NCI-H748 (cell line): ENCODE data around the gene ERP27.

ENCODE experiments used
- DNase-seq: peaks from one replicate; lab custom pipeline; 2025; ENCODE audit not compliant: unreplicated experiment; lab: John Stamatoyannopoulos, UW

The ERP27 gene

DNA sequence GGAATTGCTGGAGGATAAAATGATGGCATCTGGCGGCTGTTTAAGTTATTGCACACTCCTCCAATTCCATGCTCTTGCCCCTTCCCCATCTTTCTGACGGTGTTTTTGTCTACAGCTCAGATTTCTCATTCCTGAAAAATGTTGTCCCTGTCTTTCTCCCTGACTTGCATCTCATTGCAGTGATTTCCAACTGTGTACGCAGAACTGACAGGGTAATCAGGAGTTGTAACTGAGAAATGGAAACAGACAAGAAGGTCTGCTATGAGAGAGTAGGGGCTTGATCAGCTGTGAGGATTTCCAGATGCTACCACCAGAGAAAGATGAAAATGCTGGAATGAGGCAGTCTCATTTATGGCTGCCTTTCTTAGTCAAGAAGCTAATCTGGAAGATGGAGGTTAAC is 1.3 kb downstream of the ERP27 start:
- no peak for DNase-seq

DNA sequence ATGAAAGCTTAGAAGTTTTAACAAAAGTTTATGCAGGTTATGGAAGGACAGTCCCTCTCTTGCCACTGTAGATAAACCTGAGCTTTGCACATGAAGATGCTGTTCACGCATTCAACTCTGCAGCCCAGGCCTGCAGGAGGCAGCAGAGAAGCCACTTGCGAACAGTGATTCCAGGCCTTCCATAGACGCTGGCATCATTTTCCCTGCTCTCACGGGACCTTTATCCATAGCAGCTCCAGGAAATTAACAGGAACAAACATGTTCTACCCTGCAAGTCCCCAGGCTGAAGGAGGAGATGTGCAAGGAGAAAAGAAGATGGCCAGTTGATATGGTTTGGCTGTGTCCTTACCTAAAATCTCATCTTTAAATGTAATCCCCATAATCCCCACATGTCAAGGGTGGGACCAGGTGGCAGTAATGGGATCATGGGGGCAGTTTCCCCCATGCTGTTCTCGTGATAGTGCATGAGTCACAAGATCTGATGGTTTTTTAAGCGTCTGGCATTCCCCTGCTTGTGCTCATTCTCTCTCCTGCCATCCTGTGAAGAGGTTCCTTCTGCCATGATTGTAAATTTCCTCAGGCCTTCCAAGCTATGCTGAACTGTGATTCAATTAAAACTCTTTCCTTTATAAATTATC is 2.0 kb downstream of the ERP27 start:
- DNase-seq = no peak

DNA sequence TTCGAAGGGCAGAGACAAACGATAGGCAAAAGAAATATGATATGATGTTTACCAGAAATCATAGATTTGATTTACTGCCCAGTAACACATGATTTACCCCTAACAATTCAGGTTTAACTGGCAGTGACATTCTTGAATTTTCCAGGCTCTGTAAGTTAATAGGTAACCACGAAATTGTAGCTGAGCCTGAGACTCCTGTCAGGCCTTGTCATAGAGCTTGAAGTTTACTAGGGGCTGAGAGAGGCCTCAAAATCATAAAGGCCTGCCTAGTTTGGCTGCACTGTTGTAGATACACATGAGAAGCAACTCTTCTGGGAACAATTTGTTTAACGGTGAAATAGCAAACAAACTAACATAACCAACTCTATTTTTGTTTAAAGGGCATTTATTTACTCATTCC is 3.3 kb downstream of the ERP27 start:
- DNase-seq = no peak

DNA sequence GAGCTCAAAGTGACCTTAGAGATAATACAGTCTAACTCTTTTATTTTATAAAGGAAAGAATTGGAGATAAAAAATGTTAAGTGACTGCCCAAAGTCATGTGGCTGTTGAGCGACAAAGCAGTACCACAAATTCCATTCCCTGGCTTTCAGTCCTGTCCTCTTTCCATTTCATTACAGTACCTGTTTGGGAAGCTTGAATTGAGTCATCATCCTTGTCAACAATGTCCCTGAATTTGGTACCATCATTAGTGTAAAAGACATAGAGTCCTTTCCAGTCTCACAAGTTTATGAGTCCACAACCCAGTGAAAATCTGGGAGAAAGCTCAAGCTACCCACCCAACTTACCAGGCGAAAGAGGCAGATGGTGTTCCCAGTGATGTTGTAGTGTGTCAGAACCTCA is 3.8 kb downstream of the ERP27 start:
- no peak for DNase-seq

DNA sequence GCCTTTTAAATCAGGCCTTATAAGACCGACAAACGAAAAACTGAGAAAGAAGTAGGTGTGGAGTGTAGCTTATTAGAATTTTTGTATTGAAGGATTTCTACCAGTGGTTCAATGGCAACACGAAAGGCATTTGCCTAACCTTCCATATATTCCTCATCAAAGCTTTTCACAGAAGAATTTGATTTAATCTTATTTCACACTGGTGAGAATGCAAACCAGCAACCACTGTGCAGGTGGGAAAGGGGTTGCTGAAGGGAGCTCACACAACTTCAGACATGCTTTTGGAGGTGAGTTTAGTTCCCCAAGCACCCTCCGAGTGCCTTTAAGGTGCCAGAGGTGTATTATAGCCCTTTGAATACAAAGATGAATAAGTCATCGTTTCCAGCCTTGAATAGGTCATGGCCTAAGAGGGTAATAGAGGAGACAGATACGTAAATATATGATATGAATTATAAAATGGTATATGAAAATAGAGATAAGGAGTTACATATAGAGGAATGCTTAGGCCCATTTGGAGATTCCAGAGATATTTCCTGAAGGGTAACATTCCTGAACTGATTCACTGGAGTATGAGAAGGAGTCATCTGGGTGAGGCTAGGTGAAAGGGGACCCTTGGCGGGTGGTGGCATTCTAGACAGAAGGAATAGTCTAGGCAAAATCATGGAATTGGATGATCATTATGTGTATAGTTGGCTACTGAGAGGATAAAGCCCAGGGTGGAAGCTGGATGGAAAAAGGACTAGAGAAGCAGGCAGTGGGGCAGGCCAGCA is 6.4 kb downstream of the ERP27 start:
- DNase-seq = no peak

DNA sequence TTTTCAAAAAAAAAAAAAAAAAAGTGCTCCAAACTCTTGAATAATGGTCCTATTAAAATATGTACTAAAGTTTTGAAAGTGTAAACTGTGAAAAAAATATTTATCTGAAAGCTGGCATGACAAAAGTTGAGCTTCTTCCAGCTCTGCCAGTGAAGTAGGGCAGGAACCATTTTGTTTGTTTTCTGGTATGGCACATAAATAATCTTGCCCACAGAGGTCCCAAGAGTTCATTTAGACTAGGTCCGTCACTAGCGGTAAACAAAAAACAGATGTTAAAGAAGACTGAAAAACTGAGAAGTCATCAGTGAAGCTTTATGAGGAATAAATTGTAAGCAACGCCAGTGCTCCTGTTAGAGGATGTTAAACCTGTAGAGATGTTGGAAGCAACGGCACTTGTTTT is 7.0 kb downstream of the ERP27 start:
- DNase-seq = no peak

DNA sequence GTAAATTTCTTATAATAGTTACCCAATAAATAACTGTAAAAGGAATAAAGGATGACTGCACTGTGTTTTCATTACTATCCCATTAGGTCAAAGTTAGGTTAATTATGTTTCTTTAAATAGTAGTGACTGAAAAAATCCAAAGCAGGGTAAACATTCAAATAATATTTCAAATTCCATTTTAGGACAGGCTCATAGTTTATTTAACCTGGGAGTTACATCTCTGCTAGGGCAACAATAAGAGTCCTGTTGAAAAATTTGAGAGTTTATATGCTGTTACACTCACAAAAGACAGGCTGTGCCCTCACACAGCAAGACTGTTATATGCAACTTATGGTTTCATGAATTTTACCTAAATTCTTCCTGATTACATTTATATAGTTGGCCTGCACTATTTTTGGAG is 8.0 kb downstream of the ERP27 start:
- no peak for DNase-seq

DNA sequence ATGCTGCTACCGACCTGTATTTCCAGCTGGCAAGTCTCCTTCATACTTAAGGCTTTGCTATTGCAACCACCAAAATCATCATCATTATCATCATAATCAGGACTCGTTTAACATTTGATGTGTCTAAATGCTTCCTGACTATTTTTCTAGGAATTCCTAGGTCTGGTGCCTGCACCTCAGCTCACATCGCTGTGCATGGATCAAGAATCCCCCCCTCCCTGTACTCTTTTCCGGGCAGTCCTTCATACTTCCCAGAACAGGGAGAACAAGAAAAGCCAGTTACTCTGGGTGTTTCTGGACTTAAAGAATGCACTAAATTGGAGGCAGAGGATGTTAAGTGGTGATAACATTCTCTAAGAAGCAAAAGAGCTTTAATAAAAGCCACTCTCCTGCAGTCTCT is 9.4 kb downstream of the ERP27 start:
- DNase-seq = peak; percentile 55

DNA sequence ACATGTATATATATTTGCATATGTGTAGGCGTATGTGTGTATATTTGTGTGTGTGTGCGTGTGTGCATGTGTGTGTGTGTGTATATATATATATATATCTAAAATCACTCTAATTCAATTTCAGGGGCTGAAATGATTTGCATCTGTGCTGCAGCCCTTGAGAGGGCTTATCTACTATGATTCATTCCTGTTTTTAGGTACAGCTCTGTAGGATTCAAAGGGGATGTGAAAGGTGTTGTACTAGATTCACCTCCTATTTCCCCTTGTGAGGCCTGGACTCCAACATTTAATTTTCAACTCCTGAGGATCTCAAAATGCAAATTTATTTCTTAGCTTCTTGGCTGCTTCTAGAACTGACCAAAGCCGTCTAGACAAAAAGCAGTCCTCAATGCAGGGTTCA is 11.1 kb downstream of the ERP27 start:
- no peak for DNase-seq

DNA sequence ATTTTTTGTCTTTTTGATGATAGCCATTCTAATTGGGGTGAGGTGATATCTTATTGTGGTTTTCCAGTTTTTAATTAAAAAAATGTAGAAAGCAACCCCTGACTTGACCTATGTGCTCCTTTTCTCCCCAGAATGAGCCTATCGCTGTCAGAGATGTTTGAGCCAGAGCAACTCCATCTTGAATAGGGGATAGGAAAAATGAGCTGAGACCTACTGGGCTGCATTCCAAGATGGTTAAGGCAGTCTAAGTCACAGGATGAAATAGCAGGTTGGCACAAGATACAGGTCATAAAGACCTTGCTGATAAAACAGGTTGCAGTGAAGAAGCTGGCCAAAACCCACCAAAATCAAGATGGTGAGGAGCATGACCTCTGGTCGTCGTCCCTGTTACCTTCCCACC is 13.8 kb downstream of the ERP27 start:
- no peak for DNase-seq

DNA sequence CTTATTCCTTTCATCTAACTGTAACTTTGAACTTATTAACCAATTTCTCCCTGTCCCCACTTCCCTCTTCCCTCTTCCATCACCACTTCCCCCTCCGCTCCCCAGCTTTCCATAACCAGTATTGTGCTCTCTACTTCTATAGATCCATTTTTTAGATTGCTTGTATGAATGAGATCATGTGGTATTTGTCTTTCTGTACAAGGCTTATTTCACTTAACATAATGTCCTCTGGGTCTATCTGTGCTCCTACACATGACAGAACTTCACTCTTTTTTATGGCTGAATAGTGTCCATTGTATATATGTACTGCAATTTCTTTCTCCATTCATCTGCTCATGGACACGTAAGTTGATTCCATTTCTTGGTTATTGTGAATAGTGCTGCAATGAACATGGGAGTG is 14.4 kb downstream of the ERP27 start:
- no peak for DNase-seq

DNA sequence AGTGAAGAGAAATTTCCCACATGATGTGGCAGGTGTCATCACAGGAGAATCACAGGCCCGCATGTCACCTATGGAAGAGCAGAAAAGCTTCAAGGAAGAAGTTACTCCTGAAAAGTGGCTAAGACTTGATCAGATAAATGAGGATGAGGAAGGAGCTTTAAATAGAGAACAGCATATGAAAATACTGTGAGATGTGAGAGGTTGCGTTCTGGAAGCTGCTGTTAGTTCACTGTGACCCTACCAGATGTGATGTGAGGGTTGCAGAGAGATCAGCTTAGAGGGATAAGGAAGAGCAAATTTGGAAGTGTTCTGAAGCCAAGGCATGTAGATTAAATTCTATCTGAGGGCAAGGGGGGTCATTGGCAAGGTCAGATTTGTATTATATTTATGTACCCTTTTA is 17.1 kb downstream of the ERP27 start:
- DNase-seq = no peak

DNA sequence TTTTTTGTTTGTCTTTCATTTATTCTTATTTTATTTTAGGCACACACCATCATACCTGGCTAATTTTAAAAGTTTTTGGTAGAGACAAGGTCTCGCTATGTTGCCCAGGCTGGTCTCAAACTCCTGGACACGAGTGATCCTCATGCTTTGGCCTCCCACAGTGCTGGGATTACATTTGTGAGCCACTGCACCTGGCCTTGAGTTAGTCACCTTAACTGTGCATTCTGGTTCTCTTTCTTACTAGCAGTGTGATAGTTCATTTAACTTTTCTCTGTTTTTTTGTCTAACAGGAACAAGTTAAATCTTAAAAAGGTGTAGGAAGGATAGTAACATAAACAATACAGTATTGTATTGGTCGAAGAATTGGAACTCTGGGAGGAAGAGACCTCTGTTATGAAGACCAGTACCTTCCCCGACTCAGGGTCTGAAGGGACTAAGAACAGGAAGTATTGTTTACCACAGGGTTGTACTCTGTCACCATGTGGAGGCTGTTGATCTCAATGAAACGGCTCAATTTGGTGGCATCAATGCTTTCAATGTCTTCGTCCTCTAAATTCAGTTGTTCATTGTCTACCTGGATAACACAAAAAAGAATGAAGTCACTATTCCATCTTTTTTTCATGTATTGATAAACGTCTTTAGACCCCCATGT is 17.7 kb downstream of the ERP27 start:
- DNase-seq = no peak

DNA sequence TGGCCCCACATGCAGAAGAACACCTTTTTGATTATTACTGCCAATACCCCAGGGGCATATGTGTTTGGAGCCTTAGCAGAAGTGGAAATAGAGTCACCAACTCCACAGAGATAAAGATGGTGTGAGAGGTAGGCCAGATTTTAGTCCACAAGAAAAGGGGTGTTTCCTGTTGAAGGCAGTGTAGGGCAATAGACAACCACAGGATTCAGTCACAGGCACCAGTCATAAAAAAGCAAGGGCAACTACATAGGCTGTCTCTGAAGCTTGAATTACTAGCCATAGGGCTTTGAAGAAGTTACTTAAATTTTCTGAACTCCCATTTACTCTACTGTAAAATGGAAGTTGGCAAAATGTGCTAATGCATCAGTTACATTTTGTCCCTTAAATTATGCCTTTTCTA is 18.9 kb downstream of the ERP27 start:
- DNase-seq = no peak

DNA sequence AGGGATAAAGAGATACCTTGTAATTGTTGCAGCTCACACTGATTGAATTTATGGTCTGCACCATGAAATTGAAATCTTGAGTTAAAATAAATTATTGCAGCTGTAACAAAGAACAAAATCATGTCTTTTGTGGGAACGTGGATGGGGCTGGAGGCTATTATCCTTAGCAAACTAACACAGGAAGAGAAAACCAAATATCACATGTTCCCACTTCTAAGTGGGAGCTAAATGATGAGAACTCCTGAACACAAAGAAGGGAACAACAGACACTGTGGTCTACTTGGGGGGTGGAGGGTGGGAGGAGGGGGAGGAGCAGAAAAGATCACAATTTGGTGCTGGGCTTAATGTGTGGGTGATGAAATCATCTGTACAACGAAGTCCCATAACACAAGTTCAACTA is 22.6 kb downstream of the ERP27 start:
- DNase-seq = no peak

DNA sequence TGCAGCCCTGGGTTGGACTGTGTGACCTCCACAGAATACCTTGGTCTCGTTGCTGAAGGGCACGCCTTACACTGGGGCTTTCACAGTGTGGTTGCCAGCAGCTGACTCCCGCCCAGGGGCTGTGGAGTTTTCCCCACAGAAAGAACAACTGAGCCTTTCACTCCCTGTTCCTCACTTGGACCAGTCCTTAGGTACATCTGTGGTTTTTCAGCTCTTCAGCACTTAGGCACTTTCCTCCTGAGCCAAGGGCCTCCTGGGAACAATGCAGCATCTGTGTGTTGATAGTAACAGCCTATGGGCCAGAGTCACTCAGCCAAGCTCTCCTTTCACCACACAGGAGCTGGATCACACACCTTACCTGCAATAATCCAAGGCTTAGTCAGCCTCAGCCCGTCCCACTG is 25.0 kb downstream of the ERP27 start:
- no peak for DNase-seq

DNA sequence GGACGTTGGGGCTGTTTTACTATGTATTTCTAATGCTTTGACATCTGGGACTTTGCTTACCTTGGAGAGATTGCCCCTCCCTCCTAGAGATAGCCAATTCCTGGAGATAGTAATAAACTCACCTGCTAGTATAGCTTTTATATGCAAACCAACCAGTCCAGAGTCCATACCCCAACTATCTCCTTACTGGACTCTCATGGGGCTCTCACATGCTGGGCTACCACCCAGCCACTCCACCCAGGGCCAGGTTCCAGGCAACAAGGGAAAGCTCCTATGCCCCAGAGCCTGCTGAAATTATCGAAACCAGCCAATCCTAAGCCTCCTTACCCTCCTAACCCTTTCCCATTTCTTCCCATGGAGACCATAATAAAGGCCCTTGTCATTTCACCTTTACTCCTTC is 27.2 kb downstream of the ERP27 start:
- DNase-seq = no peak

DNA sequence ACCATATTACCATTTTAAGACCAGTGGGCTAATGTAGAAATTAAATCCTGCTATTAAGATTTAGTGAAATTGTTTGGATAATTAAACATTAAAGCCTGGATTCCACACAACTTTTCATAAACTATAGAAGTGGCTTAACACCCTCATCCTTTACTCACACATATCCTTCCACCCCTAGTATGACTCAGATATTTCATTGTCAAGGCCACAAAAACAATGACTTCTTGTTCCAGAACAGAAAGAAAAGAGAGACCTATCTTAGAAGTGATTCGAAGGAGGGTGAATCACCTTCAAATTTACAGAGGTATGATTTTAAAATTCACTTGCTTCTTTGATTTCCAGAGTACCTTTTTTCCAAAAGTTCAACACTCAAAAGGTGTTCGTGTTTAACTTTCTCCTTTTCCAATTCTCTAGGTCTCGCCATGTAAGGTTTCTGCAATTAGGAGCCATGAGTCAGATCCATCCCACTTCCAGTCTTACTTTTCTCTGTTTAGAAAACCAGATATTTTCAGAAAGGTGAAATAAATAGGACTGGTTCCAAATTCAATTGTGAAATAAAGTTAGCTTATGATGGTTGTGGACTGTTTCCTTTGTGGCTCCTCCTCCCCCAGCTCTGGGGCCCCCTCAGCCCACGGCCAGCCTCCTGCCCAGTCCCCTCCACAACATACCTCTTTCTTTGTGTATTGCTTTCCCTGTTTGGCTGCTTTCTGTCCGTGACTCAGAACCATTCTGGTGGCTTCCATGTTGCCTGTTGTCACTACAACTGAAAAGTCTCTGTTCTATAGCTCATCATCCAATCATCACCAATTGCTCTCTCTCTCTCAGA is 28.0 kb downstream of the ERP27 start:
- DNase-seq = no peak

DNA sequence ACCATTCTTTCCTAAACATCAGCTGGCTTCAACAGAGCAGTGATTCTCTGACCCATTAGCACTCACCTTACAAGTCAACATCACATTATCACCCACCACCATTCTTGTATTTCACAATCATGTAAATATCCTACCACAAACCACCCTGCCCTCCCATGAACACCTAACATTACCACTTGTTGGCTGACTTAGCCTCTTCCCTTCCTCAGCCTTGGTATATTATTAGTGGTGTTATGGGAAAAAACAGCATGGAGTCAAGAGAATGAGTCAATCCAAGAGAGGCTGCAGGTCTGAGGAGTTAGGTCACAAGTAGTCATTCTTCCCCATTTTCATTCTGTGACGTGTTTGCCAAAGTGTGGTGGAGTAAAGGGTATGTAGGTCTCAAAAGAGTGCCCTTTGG is 30.4 kb downstream of the ERP27 start:
- no peak for DNase-seq

DNA sequence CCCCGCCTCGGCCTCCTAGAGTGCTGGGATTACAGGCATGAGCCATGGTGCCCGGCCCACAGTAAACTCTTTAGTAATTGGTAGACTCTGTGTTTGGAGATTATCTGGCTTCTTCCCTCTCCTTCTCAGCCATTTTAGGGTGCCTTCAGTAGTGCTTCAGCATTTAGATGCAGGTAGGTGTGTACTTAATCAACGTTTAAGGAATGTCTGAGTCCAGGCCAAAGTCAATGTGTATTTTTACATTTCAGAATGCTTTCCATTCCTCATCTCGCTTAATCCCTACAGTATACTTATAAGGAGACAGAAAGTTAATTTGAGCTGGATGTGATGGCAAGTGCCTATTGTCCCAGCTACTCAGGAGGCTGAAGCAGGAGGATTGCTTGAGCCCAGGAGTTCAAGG is 32.2 kb downstream of the ERP27 start:
- no peak for DNase-seq

DNA sequence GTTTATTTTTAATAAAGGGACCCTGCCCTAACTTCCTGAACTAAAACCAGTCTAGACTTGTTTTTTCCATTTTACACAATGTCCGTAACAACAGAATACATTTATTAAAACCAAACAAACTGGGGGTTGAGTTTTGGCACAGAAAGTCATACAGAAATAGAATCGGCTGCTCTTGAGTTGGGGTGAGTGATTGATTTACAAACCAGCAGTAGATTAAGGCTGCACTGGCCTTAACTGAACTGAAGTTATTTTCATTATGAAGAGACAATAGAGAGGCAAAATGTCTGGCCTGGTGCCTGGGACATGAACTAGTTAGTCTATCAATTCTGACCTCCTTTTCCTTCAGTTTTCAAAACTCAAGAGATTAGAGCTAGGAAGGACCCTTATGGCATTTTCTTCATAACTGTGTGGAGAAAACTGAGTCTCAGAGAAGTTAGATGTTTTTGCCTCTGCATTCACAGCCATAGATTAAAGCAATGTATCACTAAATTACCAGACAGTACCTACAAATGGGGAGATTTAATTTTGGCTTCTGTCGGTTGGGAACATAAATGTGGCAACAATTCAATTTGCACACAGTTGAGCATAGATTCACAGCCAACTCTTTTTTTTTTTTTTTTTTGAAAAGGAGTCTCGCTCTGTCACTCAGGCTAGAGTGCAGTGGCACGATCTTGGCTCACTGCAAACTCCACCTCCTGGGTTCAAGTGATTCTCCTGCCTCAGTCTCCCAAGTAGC is 32.9 kb downstream of the ERP27 start:
- no peak for DNase-seq
